T-helper 2 cell treated with Interferon-gamma antibody and Interleukin-4, amounts not matched to agents 100 ng/mL and 5 ng/mL, for 36 hours (primary cell): ENCODE measurements around the gene SAE1. TPM values are rescaled to one million over a fixed set of nuclear protein-coding genes. Genes with fewer than 3 reads are reported as not detected.
"Not testable (repeated sequence)": the region's sequence is repeated elsewhere in the genome, so short reads cannot be mapped to it uniquely, and the experiment has no call there.

Source experiments
- intact Hi-C: fragments of 100-400 bp; cut with micrococcal nuclease; formaldehyde crosslinking; loops from one replicate; pipeline ENCODE4 v1.15.1; 2023
- total RNA-seq: library from RNA; stranded (reverse); gene quantifications from 2 replicates; pipeline ENCODE4 v1.2.3, GENCODE V29; 2022

Gene SAE1
- total RNA-seq, 1 donor from 2014 or later: 152 TPM

GRCh38 chr19:47124937-47125668 is 5.5 kb upstream of the SAE1 start:
- intact Hi-C loops: loop anchor here (1.0 kb wide), 3 partner anchors 46 to 112 kb away; no protein-coding TSS in a partner anchor

- intact Hi-C loops: loop anchor here (1.0 kb wide), 3 partner anchors 46 to 112 kb away; no protein-coding TSS in a partner anchor
These were observed 5.0 kb upstream of the SAE1 start for GRCh38 chr19:47125669-47125938.

- intact Hi-C loops: no loop called here
These were observed 1.1 kb upstream of the SAE1 start for GRCh38 chr19:47129579-47129978.

GRCh38 chr19:47130120-47130588 is 481 bp upstream of the SAE1 start:
- intact Hi-C loops: loop anchor here (1.0 to 2.0 kb wide), 3 partner anchors 17 to 95 kb away; partner anchors contain the start of gene ZC3H4

- intact Hi-C loops: no loop called here
These were observed 1.7 kb downstream of the SAE1 start for GRCh38 chr19:47132194-47132852.

GRCh38 chr19:47133021-47133471 is 2.4 kb downstream of the SAE1 start:
- intact Hi-C loops: no loop called here

- intact Hi-C loops: no loop called here
These were observed 3.9 kb downstream of the SAE1 start for GRCh38 chr19:47134545-47134944.

- intact Hi-C loops: no loop called here
These were observed 4.5 kb downstream of the SAE1 start for GRCh38 chr19:47135156-47135555.

- intact Hi-C loops: not testable (repeated sequence)
These were observed 10.6 kb downstream of the SAE1 start for GRCh38 chr19:47141252-47141651.

GRCh38 chr19:47141695-47142094 is 11.1 kb downstream of the SAE1 start:
- intact Hi-C loops: no loop called here

- intact Hi-C loops: no loop called here
These were observed 12.1 kb downstream of the SAE1 start for GRCh38 chr19:47142779-47143178.

- intact Hi-C loops: no loop called here
These were observed 12.9 kb downstream of the SAE1 start for GRCh38 chr19:47143322-47144073.

GRCh38 chr19:47144630-47145029 is 14.0 kb downstream of the SAE1 start:
- intact Hi-C loops: loop anchor here (5.0 kb wide), 1 partner anchor 43 kb away; no protein-coding TSS in a partner anchor

- intact Hi-C loops: loop anchor here (5.0 kb wide), 1 partner anchor 41 kb away; no protein-coding TSS in a partner anchor
These were observed 15.2 kb downstream of the SAE1 start for GRCh38 chr19:47145639-47146486.

- intact Hi-C loops: loop anchor here (5.0 kb wide), 1 partner anchor 40 kb away; no protein-coding TSS in a partner anchor
These were observed 16.3 kb downstream of the SAE1 start for GRCh38 chr19:47146920-47147319.

GRCh38 chr19:47151627-47152026 is 21.0 kb downstream of the SAE1 start:
- intact Hi-C loops: no loop called here

GRCh38 chr19:47152205-47152604 is 21.6 kb downstream of the SAE1 start:
- intact Hi-C loops: no loop called here

- intact Hi-C loops: no loop called here
These were observed 22.0 kb downstream of the SAE1 start for GRCh38 chr19:47152632-47153031.

GRCh38 chr19:47153266-47153665 is 22.6 kb downstream of the SAE1 start:
- intact Hi-C loops: no loop called here

GRCh38 chr19:47155148-47155547 is 24.5 kb downstream of the SAE1 start:
- intact Hi-C loops: no loop called here
